Colonic mucosa (tissue), 4 donors: ENCODE measurements around the gene COL2A1. TPM values are rescaled to one million over a fixed set of nuclear protein-coding genes. Genes with fewer than 3 reads are reported as not detected.

Experiments used
- DNase-seq: peaks from one replicate; pipeline ENCODE4 v3.0.0-alpha.2; 2020
- H3K27ac ChIP-seq: fragments of 200-600 bp; one replicate; pipeline ENCODE4 v1.8.0; 2021
- H3K27me3 ChIP-seq: fragments of 200-600 bp; one replicate; pipeline ENCODE4 v1.8.0; 2021
- H3K36me3 ChIP-seq: fragments of 200-600 bp; one replicate; pipeline ENCODE4 v1.8.0; 2021
- H3K4me1 ChIP-seq: fragments of 200-600 bp; one replicate; pipeline ENCODE4 v1.8.0; 2021; ENCODE audit warnings: mild to moderate bottlenecking
- H3K4me3 ChIP-seq: fragments of 200-600 bp; one replicate; pipeline ENCODE4 v1.8.0; 2021
- H3K9ac ChIP-seq, 2 donors: one replicate each; pipeline ENCODE4 v1.7.0; 2013; ENCODE audit warnings: control low read depth in 2 of 2, low read depth in 2 of 2, low read length in 2 of 2
- H3K9me3 ChIP-seq: fragments of 200-600 bp; one replicate; pipeline ENCODE4 v1.8.0; 2021
- CTCF ChIP-seq: fragments of 200-600 bp; IDR thresholded peaks from one replicate; pipeline ENCODE4 v1.8.0; 2022; ENCODE audit warnings: antibody characterized with exemption, mild to moderate bottlenecking
- intact Hi-C: fragments of 100-400 bp; cut with DNase I; formaldehyde crosslinking; loops from one replicate; pipeline ENCODE4 v1.14.1; 2022
- total RNA-seq, 2 donors: library from RNA; stranded (reverse); fragmentation: NEBNext Ultra II Directional in 1 of 2; extraction: Animal tissue kit (Norgen Biotek cat#: 25700) in 1 of 2; gene quantifications; one replicate each; pipeline ENCODE4 v1.2.1, GENCODE V29; 2021
- donor health status: healthy.
- donor health status: DM: no; HTN: no; CAD: no.
- donor health status: DM: no; HTN: no; CAD: no.

COL2A1 gene
- total RNA-seq, 2 donors from 2014 or later: 1.1 to 1.3 TPM

- Histone ChIP-seq H3K27me3 (no peaks in the 10 kb centered on the region), H3K36me3 (no peaks in the 10 kb centered on the region), H3K9me3 (no peaks in the 10 kb centered on the region), H3K27ac (no peak overlapping the region), H3K4me3 (no peak overlapping the region), H3K4me1 (no peaks in the 10 kb centered on the region), H3K9ac (no peak overlapping the region)
- intact Hi-C loops: loop anchor here (10.0 kb wide), 1 partner anchor 179 kb away; no protein-coding TSS in a partner anchor
- no peak for DNase-seq
- no peak for TF ChIP-seq CTCF
These were observed 18.5 kb downstream of the COL2A1 start for GRCh38 chr12:47985596-47986290.

GRCh38 chr12:47984331-47984801 lies 19.9 kb downstream of the COL2A1 start:
- Histone ChIP-seq H3K9me3 (no peaks in the 10 kb centered on the region), H3K4me1 (no peaks in the 10 kb centered on the region), H3K27me3 (no peaks in the 10 kb centered on the region), H3K27ac (no peak overlapping the region), H3K9ac (no peak overlapping the region), H3K4me3 (no peak overlapping the region), H3K36me3 (no peaks in the 10 kb centered on the region)
- no peak for DNase-seq
- intact Hi-C loops: loop anchor here (10.0 kb wide), 1 partner anchor 180 kb away; no protein-coding TSS in a partner anchor
- TF ChIP-seq CTCF: no peak

- no peak for TF ChIP-seq CTCF
- Histone ChIP-seq H3K9ac (no peak overlapping the region), H3K36me3 (no peaks in the 10 kb centered on the region), H3K4me1 (no peaks in the 10 kb centered on the region), H3K27ac (no peak overlapping the region), H3K4me3 (no peak overlapping the region), H3K9me3 (no peaks in the 10 kb centered on the region), H3K27me3 (no peaks in the 10 kb centered on the region)
- DNase-seq: no peak
- intact Hi-C loops: loop anchor here (10.0 kb wide), 1 partner anchor 181 kb away; no protein-coding TSS in a partner anchor
These were observed 20.6 kb downstream of the COL2A1 start for GRCh38 chr12:47983541-47984115.

- Histone ChIP-seq H3K9ac (no peak overlapping the region), H3K4me3 (no peak overlapping the region), H3K4me1 (no peaks in the 10 kb centered on the region), H3K36me3 (no peaks in the 10 kb centered on the region), H3K27me3 (no peaks in the 10 kb centered on the region), H3K9me3 (no peaks in the 10 kb centered on the region), H3K27ac (no peak overlapping the region)
- intact Hi-C loops: loop anchor here (10.0 kb wide), 1 partner anchor 182 kb away; no protein-coding TSS in a partner anchor
- TF ChIP-seq CTCF: no peak
- DNase-seq: no peak
These were observed 21.5 kb downstream of the COL2A1 start for GRCh38 chr12:47982770-47983169.

GRCh38 chr12:47982311-47982710 lies 22.0 kb downstream of the COL2A1 start:
- H3K9me3 ChIP-seq: no peaks in the 10 kb centered on the region
- H3K4me3 ChIP-seq: no peak overlapping the region
- no peaks in the 10 kb centered on the region for H3K4me1 ChIP-seq
- no peak for DNase-seq
- no peak overlapping the region for H3K9ac ChIP-seq
- no peak overlapping the region for H3K27ac ChIP-seq
- no peaks in the 10 kb centered on the region for H3K27me3 ChIP-seq
- H3K36me3 ChIP-seq: no peaks in the 10 kb centered on the region
- TF ChIP-seq CTCF: no peak
- intact Hi-C loops: loop anchor here (10.0 kb wide), 1 partner anchor 182 kb away; no protein-coding TSS in a partner anchor
